ENCODE results near the gene AGAP2. TPM values are rescaled to one million over a fixed set of nuclear protein-coding genes. Genes with fewer than 3 reads are reported as not detected.

AGAP2 gene
- total RNA-seq, 1 experiment from 2014 or later, result 2.0 TPM

- TF ChIP-seq ZNF512 (CRISPR knock-in tag; IDR thresholded peaks at IDR 0.05; ENCODE audit: borderline replicate concordance) (no peak), ATF6 (CRISPR knock-in tag; IDR thresholded peaks at IDR 0.05) (no peak), GTF2I (CRISPR knock-in tag; conservative IDR thresholded peaks at IDR 0.05) (no peak), NR2C2 (CRISPR knock-in tag; IDR thresholded peaks at IDR 0.05) (no peak), ZNF138 (CRISPR knock-in tag; conservative IDR thresholded peaks at IDR 0.05) (no peak), EMX1 (CRISPR knock-in tag; IDR thresholded peaks at IDR 0.05) (no peak)
Measured at GRCh38 chr12:57770734-57771133, 32.2 kb upstream of the AGAP2 start (continued).

DNA sequence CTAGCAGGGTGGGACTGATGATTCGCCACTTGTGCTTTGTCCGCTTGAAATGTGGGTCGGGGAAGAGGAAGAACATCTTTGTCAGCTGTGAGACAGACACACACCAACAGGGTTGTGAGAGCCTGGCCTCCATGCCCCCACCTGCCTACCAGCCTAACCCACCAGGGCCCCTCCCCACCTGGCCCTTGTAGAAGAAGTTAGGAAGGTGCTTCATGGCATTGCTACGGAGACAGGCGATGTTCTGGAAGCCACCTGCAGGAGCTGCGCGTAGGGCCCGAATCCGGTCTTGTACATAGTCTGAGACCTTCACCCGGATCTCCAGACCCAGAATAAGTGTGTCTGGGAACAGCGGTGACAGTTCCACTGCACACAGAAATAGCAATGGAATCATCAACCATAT lies 31.1 kb upstream of the AGAP2 start:
- Mint-ChIP-seq H3K27me3 (ENCODE audit: low read depth) (peaks cover 54% of the 10 kb centered on the region), H3K4me3 (no peak overlapping the region), H3K36me3 (peaks cover 23% of the 10 kb centered on the region), H3K27ac (no peak overlapping the region), H3K9me3 (no peaks in the 10 kb centered on the region), H3K4me1 (peaks cover 27% of the 10 kb centered on the region)
- ChIA-PET POLR2A (no interaction called here), CTCF (no interaction called here)
- TF ChIP-seq CBFB (CRISPR knock-in tag; IDR thresholded peaks at IDR 0.05; ENCODE audit: low read depth) (no peak), GABPB1 (CRISPR knock-in tag; IDR thresholded peaks at IDR 0.05) (no peak), AFF4 (CRISPR knock-in tag; IDR thresholded peaks at IDR 0.05; ENCODE audit: borderline replicate concordance) (no peak), TP53 (CRISPR knock-in tag; IDR thresholded peaks at IDR 0.05) (no peak), ZNF416 (CRISPR knock-in tag; IDR thresholded peaks at IDR 0.05) (no peak), ZNF532 (CRISPR knock-in tag; IDR thresholded peaks at IDR 0.05; ENCODE audit: borderline replicate concordance) (no peak), FOXJ3 (CRISPR knock-in tag; IDR thresholded peaks at IDR 0.05; ENCODE audit: borderline replicate concordance) (no peak), ETV6 (CRISPR knock-in tag; IDR thresholded peaks at IDR 0.05) (no peak), AR (CRISPR knock-in tag; IDR thresholded peaks at IDR 0.05) (no peak), GRHL2 (CRISPR knock-in tag; IDR thresholded peaks at IDR 0.05; ENCODE audit: insufficient replicate concordance, severe bottlenecking) (no peak), ZNF396 (CRISPR knock-in tag; IDR thresholded peaks at IDR 0.05; ENCODE audit: borderline replicate concordance) (no peak), ZNF263 (CRISPR knock-in tag; IDR thresholded peaks at IDR 0.05; ENCODE audit: low read depth) (no peak)
- TF ChIP-seq, protein P1, sequence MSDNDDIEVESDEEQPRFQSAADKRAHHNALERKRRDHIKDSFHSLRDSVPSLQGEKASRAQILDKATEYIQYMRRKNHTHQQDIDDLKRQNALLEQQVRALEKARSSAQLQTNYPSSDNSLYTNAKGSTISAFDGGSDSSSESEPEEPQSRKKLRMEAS (CRISPR knock-in tag; IDR thresholded peaks at IDR 0.05), result no peak
- TF ChIP-seq, protein P2, sequence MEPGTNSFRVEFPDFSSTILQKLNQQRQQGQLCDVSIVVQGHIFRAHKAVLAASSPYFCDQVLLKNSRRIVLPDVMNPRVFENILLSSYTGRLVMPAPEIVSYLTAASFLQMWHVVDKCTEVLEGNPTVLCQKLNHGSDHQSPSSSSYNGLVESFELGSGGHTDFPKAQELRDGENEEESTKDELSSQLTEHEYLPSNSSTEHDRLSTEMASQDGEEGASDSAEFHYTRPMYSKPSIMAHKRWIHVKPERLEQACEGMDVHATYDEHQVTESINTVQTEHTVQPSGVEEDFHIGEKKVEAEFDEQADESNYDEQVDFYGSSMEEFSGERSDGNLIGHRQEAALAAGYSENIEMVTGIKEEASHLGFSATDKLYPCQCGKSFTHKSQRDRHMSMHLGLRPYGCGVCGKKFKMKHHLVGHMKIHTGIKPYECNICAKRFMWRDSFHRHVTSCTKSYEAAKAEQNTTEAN (CRISPR knock-in tag; IDR thresholded peaks at IDR 0.05), result no peak
- ATAC-seq (no peak), DNase-seq (ENCODE audit: low spot score) (no peak)
